ENCODE measurements around the gene VAC14. TPM values are rescaled to one million over a fixed set of nuclear protein-coding genes. Genes with fewer than 3 reads are reported as not detected.

VAC14 gene
- total RNA-seq, 1 experiment from 2014 or later, result 65.5 TPM

DNA sequence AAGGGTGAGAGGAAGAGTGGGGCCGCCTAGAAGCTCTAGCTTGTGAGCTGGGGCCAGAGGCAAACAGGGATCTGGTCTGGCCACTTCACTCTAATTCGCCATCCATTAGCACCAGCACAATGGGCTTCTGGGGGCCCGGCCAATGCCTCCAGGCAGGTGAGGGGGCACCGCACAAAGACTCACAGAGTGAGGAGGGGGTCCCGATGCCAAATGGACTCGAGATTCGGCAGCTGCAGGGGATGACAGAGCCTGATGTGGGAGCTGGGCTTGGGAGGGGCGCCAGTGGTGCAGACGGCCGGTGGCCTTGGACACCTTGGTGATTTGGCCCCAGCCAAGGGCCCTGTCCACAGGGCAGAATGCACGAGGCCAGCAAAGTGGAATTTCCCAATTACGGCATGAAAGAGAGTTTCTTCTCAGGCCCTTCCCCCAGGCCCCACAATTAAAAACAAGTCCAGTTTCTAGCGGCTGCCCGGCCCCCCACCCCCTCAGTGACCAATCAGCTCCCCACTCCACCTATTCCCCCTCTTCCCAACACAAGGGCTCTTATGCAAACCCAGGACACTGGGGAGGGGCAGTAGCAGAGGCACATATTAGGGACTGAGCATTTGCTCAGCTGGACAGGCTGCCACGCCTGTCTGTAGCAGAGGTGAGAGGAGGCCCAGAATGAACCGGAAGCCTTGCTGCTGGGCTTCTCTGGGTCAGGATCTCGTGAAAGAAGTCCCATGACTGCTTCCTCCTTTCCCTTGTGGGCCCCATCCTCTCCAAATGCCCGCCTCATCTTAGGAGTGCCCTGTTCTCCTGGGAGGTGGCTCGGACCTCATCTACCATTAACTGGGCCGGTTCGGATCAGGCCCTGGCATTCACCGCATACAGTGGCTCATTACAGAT is 75.7 kb downstream of the VAC14 start:
- Histone ChIP-seq H4K20me1 (ENCODE audit: low read length) (no peaks in the 10 kb centered on the region), H3K4me2 (ENCODE audit: low read length) (no peak overlapping the region), H3K9me2 (replicated peaks; ENCODE audit: low read length) (no peaks in the 10 kb centered on the region), H3K36me3 (ENCODE audit: low read depth, low read length) (no peaks in the 10 kb centered on the region), H3K4me1 (ENCODE audit: insufficient read depth, low read length) (no peaks in the 10 kb centered on the region), H2AFZ (ENCODE audit: low read length) (no peak overlapping the region), H3K9me3 (ENCODE audit: low read length) (no peaks in the 10 kb centered on the region), H3K9ac (ENCODE audit: low read length) (no peak overlapping the region), H3K27me3 (ENCODE audit: low read length) (no peaks in the 10 kb centered on the region), H3K4me3 (ENCODE audit: low read length) (no peak overlapping the region), H3K79me2 (ENCODE audit: low read length) (no peaks in the 10 kb centered on the region), H3F3A (ENCODE audit: low read length, unreplicated experiment) (no peaks in the 10 kb centered on the region), H3K27ac (ENCODE audit: low read length) (no peak overlapping the region)
- TF ChIP-seq EZH2 (IDR thresholded peaks at IDR 0.05; ENCODE audit: low read length, unreplicated experiment) (no peak), EZH2phosphoT487 (IDR thresholded peaks at IDR 0.05; ENCODE audit: borderline replicate concordance, low read length) (no peak)
- intact Hi-C loops (cut with micrococcal nuclease), result no loop called here
- ChIA-PET POLR2A (ENCODE audit: unreplicated experiment) (no interaction called here), CTCF (no interaction called here)
- DNase-seq (no peak), ATAC-seq (no peak)
- no TSS peak for BruUV-seq (replicated peaks)

DNA sequence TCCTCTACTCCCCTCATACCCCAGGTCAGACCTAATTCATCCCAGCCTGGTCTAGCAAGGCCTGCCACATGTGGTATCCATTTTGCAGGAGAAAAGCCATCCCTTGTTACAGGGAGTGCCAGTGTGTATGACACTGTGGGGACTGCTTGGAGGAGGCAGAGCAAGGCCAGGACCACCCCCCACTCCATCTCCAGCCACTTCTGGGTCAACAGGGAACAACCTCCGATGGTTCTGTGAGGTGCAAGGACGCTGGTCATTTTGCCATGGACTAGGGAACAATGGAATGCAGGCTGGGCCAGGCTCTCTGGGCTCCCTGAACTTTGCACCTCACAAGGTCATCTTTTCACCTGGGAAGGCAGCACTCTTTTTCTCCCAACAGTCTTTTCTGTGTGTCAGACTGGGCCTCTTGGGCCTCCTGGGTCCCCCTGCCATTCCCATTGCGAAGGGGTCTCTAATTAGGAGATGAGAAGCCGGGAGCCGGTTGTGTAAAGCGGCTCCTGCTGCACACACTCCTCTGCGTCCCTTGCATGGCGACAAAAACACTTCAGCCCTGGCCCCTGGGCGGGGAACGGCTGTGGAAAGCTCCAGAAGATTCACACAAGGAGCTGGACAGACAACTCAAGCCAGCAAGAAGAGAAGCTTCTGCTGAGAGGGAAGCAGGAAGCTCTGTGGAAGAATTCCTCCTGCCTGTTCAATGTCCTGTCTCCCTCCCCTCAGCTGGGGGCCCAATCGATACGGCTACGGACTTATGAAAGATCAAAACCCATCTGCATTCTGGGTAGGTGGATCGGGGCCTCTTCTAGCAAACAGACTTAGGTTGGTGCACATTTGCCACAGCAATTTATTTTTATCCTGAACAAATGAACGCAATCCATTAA is 76.6 kb downstream of the VAC14 start:
- Histone ChIP-seq H2AFZ (ENCODE audit: low read length) (no peak overlapping the region), H3K27me3 (ENCODE audit: low read length) (no peaks in the 10 kb centered on the region), H3K4me2 (ENCODE audit: low read length) (no peak overlapping the region), H3F3A (ENCODE audit: low read length, unreplicated experiment) (no peaks in the 10 kb centered on the region), H3K79me2 (ENCODE audit: low read length) (no peaks in the 10 kb centered on the region), H3K4me1 (ENCODE audit: insufficient read depth, low read length) (no peaks in the 10 kb centered on the region), H3K36me3 (ENCODE audit: low read depth, low read length) (no peaks in the 10 kb centered on the region), H3K9ac (ENCODE audit: low read length) (no peak overlapping the region), H3K9me3 (ENCODE audit: low read length) (no peaks in the 10 kb centered on the region), H4K20me1 (ENCODE audit: low read length) (no peaks in the 10 kb centered on the region), H3K27ac (ENCODE audit: low read length) (no peak overlapping the region), H3K4me3 (ENCODE audit: low read length) (no peak overlapping the region), H3K9me2 (replicated peaks; ENCODE audit: low read length) (no peaks in the 10 kb centered on the region)
- ChIA-PET POLR2A (ENCODE audit: unreplicated experiment) (no interaction called here), CTCF (no interaction called here)
- TF ChIP-seq, protein P1, sequence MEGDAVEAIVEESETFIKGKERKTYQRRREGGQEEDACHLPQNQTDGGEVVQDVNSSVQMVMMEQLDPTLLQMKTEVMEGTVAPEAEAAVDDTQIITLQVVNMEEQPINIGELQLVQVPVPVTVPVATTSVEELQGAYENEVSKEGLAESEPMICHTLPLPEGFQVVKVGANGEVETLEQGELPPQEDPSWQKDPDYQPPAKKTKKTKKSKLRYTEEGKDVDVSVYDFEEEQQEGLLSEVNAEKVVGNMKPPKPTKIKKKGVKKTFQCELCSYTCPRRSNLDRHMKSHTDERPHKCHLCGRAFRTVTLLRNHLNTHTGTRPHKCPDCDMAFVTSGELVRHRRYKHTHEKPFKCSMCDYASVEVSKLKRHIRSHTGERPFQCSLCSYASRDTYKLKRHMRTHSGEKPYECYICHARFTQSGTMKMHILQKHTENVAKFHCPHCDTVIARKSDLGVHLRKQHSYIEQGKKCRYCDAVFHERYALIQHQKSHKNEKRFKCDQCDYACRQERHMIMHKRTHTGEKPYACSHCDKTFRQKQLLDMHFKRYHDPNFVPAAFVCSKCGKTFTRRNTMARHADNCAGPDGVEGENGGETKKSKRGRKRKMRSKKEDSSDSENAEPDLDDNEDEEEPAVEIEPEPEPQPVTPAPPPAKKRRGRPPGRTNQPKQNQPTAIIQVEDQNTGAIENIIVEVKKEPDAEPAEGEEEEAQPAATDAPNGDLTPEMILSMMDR (conservative IDR thresholded peaks at IDR 0.05; ENCODE audit: low read depth, low read length), result no peak
- TF ChIP-seq EZH2phosphoT487 (IDR thresholded peaks at IDR 0.05; ENCODE audit: borderline replicate concordance, low read length) (no peak), EZH2 (IDR thresholded peaks at IDR 0.05; ENCODE audit: low read length, unreplicated experiment) (no peak)
- DNase-seq, result no peak
- ATAC-seq, result no peak
- intact Hi-C loops (cut with micrococcal nuclease), result no loop called here
- no TSS peak for BruUV-seq (replicated peaks)

DNA sequence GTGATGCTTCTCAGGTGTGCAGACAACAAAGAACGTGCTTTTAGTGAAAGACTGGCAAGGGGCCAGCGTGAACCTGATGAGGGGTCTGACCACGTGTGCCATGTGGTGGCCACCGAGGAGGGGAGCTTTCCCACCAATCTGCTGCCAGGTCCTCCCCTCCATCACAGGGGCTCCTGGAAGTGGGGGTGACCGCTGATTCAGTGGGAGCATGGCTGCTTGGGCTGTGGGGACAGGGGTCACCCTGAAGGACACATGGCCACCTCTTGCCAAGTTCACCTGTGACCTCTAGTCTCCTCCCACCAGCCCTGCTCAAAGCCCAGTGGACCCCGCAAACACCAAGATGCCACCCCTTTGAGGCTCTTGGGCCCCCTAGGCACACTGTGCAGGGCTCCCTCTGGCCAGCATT is 77.2 kb downstream of the VAC14 start:
- no peak overlapping the region for H3K9ac ChIP-seq (ENCODE audit: low read length)
- no peaks in the 10 kb centered on the region for H3K36me3 ChIP-seq (ENCODE audit: low read depth, low read length)
- H4K20me1 ChIP-seq (ENCODE audit: low read length), result no peaks in the 10 kb centered on the region
- no peak for TF ChIP-seq EZH2 (IDR thresholded peaks at IDR 0.05; ENCODE audit: low read length, unreplicated experiment)
- no peak for TF ChIP-seq EZH2phosphoT487 (IDR thresholded peaks at IDR 0.05; ENCODE audit: borderline replicate concordance, low read length)
- TF ChIP-seq, protein P1 (conservative IDR thresholded peaks at IDR 0.05; ENCODE audit: low read depth, low read length), result no peak
- no peaks in the 10 kb centered on the region for H3K27me3 ChIP-seq (ENCODE audit: low read length)
- DNase-seq (no peak), ATAC-seq (no peak)
- ChIA-PET CTCF (no interaction called here), POLR2A (ENCODE audit: unreplicated experiment) (no interaction called here)
- no peak overlapping the region for H2AFZ ChIP-seq (ENCODE audit: low read length)
- BruUV-seq (replicated peaks), result no TSS peak
- H3K9me2 ChIP-seq (replicated peaks; ENCODE audit: low read length), result no peaks in the 10 kb centered on the region
- no peaks in the 10 kb centered on the region for H3K4me1 ChIP-seq (ENCODE audit: insufficient read depth, low read length)
- H3K9me3 ChIP-seq (ENCODE audit: low read length), result no peaks in the 10 kb centered on the region
- H3K4me3 ChIP-seq (ENCODE audit: low read length), result no peak overlapping the region
- no peak overlapping the region for H3K27ac ChIP-seq (ENCODE audit: low read length)
- no peaks in the 10 kb centered on the region for H3F3A ChIP-seq (ENCODE audit: low read length, unreplicated experiment)
- H3K4me2 ChIP-seq (ENCODE audit: low read length), result no peak overlapping the region
- intact Hi-C loops (cut with micrococcal nuclease), result no loop called here
- no peaks in the 10 kb centered on the region for H3K79me2 ChIP-seq (ENCODE audit: low read length)
